ENCODE results near the gene APOL4.
"Not testable (repeated sequence)": the region's sequence is repeated elsewhere in the genome, so short reads cannot be mapped to it uniquely, and the experiment has no call there.

Gene APOL4

DNA sequence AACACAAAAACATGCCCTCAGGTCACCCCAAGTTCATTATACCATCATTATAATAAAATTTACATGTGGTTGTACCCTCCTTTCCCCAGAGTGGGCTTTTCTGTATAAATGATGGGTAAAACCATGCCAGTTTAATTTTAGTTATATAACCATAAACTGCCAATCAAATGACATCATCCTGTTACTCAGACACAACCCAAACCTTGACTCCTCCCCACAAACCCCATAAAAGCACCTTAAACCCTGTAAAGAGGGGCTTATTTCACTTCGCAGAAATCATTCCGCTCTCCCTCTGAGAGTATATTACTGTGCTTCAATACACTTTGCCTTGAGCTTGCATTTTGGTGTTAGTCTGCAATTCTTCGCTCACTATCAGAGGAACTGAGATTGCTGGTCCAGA, 35.5 kb downstream of the APOL4 start:
- DNase-seq (no peak), ATAC-seq (no peak)
- Mint-ChIP-seq H3K4me1 (peaks cover 59% of the 10 kb centered on the region), H3K4me3 (no peak overlapping the region), H3K27ac (no peak overlapping the region), H3K36me3 (ENCODE audit: low read depth) (peaks cover 5% of the 10 kb centered on the region), H3K9me3 (peaks cover 9% of the 10 kb centered on the region), H3K27me3 (no peaks in the 10 kb centered on the region)

GRCh38 chr22:36165141-36165540, 36.5 kb downstream of the APOL4 start:
- peaks cover 5% of the 10 kb centered on the region for H3K36me3 Mint-ChIP-seq (ENCODE audit: low read depth)
- peaks cover 9% of the 10 kb centered on the region for H3K9me3 Mint-ChIP-seq
- no peak overlapping the region for H3K4me3 Mint-ChIP-seq
- ATAC-seq: no peak
- no peaks in the 10 kb centered on the region for H3K27me3 Mint-ChIP-seq
- DNase-seq: no peak
- no peak overlapping the region for H3K27ac Mint-ChIP-seq
- peaks cover 69% of the 10 kb centered on the region for H3K4me1 Mint-ChIP-seq

DNA sequence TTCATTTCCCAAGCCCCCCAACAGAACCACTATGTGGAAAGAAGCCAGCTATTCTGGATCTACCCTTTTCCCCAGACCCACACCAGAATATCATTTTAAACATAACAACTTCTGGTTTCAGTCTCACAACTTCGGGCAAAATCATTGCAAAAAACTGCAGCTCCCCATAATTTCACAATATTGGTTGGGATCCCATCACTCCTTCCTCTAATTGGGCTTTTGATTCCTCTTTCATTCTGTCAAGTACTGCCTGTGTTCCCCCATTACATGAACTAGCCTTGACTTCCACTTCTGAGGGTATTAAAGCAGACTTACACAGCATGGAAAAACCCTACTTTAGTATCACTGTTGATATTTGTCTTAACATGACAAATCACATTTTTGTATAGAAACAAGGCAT, 37.0 kb downstream of the APOL4 start:
- no peak overlapping the region for H3K4me3 Mint-ChIP-seq
- no peak for DNase-seq
- H3K9me3 Mint-ChIP-seq: peaks cover 9% of the 10 kb centered on the region
- peaks cover 74% of the 10 kb centered on the region for H3K4me1 Mint-ChIP-seq
- H3K36me3 Mint-ChIP-seq (ENCODE audit: low read depth): peaks cover 5% of the 10 kb centered on the region
- H3K27me3 Mint-ChIP-seq: no peaks in the 10 kb centered on the region
- ATAC-seq: no peak
- H3K27ac Mint-ChIP-seq: no peak overlapping the region

DNA sequence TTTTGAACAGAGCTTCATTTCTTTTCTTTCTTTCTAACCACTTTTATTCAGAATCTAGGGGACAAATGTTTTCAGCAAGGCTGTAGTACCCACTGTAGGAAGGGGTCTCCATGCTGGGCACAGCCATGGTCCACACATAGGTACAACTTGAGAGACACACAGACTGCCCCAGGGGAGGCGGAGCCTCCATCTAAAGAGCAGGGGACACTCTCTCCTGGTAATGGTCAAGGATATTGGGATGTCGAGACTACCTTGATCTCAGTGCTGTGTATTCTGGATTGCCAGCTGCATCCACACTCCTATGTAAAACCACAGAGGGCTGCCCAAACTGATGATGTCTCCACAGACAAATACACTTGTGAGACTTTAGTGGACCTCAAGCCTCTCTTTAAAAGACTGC, 38.1 kb downstream of the APOL4 start:
- Mint-ChIP-seq H3K27ac (peak overlapping the region; percentile 46), H3K27me3 (no peaks in the 10 kb centered on the region), H3K36me3 (ENCODE audit: low read depth) (no peaks in the 10 kb centered on the region), H3K4me1 (peaks cover 85% of the 10 kb centered on the region), H3K4me3 (peak overlapping the region; percentile 16), H3K9me3 (peaks cover 1% of the 10 kb centered on the region)
- no peak for ATAC-seq
- DNase-seq: no peak

DNA sequence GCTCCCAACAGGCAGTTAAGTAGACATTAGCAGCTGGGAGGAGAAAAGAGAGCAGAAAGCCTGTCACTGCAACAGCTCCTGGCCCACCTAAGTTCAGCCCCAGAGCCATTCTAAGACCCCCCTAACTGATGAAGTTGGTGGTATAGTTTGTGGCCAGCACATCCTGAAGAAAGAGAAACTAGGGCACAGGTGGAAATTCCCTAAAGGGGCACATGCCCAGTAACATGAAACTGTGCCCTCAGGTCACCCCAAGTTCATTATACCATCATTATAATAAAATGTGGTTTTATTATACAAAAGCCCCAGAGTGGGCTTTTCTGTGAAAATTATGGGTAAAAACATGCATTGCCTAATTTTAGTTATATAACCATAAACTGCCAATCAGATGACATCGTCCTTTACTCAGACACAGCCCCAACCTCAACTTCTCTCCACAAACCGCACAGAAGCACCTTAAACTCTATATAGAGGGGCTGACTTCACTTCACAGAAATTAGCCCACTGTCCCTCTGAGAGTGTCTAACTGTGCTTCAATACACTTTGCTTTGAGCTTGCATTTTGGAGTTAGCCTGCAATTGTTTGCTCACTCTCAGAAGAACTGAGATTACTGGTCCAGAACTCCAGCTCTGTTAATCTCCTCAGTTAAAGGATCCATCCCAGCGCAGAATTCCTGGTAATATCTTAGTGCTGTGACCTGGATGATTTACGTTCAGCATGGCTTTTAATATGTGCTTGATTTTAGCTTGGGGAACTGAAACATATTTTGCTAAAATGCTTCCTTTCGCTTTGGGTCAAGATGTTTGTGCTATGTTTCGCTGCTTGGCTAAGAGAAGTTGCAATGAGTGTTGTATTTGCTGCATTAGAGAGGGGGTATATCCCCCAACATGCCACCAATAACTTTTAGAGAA, 39.2 kb downstream of the APOL4 start:
- H3K27me3 Mint-ChIP-seq: no peaks in the 10 kb centered on the region
- peaks cover 95% of the 10 kb centered on the region for H3K4me1 Mint-ChIP-seq
- peak overlapping the region; percentile 41 for H3K4me3 Mint-ChIP-seq
- H3K36me3 Mint-ChIP-seq (ENCODE audit: low read depth): no peaks in the 10 kb centered on the region
- H3K9me3 Mint-ChIP-seq: no peaks in the 10 kb centered on the region
- peak; percentile 67 for ATAC-seq
- H3K27ac Mint-ChIP-seq: peak overlapping the region; percentile 82
- peak; percentile 33 for DNase-seq

- peak overlapping the region; percentile 82 for H3K27ac Mint-ChIP-seq
- peak overlapping the region; percentile 41 for H3K4me3 Mint-ChIP-seq
- H3K9me3 Mint-ChIP-seq; H3K36me3 Mint-ChIP-seq (ENCODE audit: low read depth); H3K27me3 Mint-ChIP-seq: not testable (repeated sequence)
- peaks cover 96% of the 10 kb centered on the region for H3K4me1 Mint-ChIP-seq
- peak; percentile 2 for ATAC-seq
- DNase-seq: peak; percentile 20
These were observed 39.8 kb downstream of the APOL4 start for GRCh38 chr22:36161793-36162126.

DNA sequence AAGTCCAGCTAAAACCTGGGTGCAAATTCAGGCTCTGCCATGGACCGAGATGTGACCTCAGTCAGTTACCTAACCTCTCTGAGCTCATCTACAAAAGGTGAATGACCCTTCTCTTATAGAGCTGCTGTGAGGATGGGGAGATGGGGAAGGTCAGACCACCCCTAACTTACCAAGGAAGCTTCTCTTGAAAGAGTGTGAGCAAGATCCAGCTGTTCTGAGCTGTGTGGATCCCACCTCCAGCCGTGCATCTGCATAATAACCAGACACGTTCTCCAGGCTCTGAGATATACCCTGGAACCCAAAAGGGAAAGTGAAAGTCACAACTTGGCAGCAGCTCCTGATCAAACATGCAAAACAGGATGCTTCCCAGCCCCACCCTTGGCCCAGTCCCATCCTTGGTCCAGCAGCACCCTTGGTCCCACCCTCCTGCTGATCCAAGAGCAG, 41.1 kb downstream of the APOL4 start, which contains the start of gene APOL3:
Gene APOL3, minus strand, starts transcription at position 257 of the 444 bp plus-strand sequence. CDS start 11,700 bp downstream, outside the sequence.
- peak; percentile 60 for ATAC-seq
- H3K4me3 Mint-ChIP-seq: peak within 1 kb of the TSS; percentile 80
- H3K4me1 Mint-ChIP-seq: peaks cover 96% of the 10 kb centered on the region

DNA sequence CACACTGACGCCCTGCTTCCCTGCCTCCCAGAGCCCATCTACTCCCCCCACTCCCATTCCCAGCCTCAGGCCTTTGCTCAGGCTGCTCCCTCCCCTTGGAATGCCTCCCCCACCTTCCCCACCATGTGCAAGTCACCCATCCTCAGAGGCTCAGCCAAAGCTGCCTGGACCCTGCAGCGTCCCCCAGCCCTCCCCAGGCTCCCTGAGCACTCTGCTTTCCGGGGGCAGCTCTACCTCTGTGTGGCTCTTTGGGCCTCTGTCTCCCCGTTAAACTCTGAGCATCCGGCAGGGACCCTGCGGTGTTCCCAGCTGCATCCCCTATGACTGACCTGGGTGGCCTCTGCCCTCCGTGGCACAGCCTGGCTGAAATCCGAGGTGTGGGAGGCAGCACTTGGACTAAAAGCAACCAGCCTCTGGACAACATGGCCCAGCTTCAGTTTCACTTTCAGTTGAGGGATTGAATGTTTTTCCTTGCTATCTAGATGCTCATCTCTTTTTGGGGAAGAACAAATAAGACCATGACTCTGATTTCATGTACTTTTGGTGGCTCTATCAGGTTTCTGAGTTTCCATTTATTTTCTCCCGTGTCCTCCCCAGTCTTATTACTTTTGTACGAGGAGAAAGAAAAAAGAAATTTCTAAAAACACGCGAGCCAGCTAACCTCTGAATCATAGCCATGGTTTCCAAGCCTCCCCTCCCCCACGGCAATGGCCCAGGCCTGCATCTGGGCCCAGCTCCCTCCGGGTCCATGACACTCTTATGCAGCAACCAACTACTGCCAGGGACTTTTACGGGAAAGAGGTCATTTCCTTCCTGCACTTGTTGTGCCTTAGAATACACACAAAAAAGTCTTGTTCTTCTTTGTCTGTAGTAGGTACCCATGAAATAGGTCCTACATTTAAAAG, 44.8 kb downstream of the APOL4 start:
- H3K27ac Mint-ChIP-seq: peak overlapping the region; percentile 93
- DNase-seq: peak; percentile 84
- no peaks in the 10 kb centered on the region for H3K27me3 Mint-ChIP-seq
- H3K4me3 Mint-ChIP-seq: peak overlapping the region; percentile 80
- H3K9me3 Mint-ChIP-seq: no peaks in the 10 kb centered on the region
- peaks cover 94% of the 10 kb centered on the region for H3K4me1 Mint-ChIP-seq
- peaks cover 6% of the 10 kb centered on the region for H3K36me3 Mint-ChIP-seq (ENCODE audit: low read depth)
- ATAC-seq: peak; percentile 58

More for the DNA sequence above, 41.1 kb downstream of the APOL4 start, which contains the start of gene APOL3:
- H3K9me3 Mint-ChIP-seq: no peaks in the 10 kb centered on the region
- no peaks in the 10 kb centered on the region for H3K36me3 Mint-ChIP-seq (ENCODE audit: low read depth)
- H3K27me3 Mint-ChIP-seq: no peaks in the 10 kb centered on the region
- DNase-seq: peak; percentile 44
- H3K27ac Mint-ChIP-seq: peak within 1 kb of the TSS; percentile 82

DNA sequence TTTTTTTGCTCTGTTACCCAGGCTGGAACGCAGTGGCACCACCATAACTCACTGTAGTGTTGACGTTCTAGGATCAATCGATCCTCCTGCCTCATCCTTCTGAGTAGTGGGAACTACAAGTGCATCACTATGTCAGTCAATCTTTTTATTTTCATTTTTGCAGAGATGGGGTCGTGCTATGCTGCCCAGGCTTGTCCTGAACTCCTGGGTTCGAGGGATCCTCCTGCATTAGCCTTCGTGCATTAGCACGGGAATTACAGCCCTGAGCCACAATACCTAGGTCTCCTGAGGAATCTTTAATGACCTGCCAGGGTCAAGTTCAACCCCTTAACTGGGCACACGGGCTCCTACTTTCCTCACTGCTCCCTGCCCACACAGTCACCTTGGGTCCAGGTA, 45.5 kb downstream of the APOL4 start:
- H3K36me3 Mint-ChIP-seq (ENCODE audit: low read depth): peaks cover 6% of the 10 kb centered on the region
- H3K4me3 Mint-ChIP-seq: peak overlapping the region; percentile 80
- DNase-seq (no peak), ATAC-seq (no peak)
- H3K4me1 Mint-ChIP-seq: peaks cover 94% of the 10 kb centered on the region
- no peaks in the 10 kb centered on the region for H3K27me3 Mint-ChIP-seq
- peak overlapping the region; percentile 93 for H3K27ac Mint-ChIP-seq
- no peaks in the 10 kb centered on the region for H3K9me3 Mint-ChIP-seq

DNA sequence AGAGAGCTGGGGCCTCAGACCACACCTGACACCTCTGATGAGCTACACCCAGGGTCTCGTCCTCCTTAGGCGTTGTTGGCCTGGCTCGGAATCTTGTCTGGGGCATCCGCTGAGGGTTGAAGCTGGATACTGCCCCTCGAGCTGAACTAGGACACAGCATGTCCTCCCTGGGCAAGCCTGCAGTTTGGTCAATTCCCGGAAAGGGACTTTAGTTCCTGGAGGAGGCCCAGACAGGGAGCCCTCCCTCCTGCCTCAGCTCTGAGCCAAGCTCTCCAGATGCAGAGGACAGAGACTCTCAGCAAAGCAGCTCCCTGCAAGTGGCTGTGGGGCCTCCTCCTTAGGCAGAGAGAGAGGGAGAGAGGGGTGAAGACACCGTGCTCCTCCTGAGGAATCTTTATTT, 45.9 kb downstream of the APOL4 start:
- Mint-ChIP-seq H3K27ac (peak overlapping the region; percentile 93), H3K9me3 (no peaks in the 10 kb centered on the region), H3K4me1 (peaks cover 94% of the 10 kb centered on the region), H3K4me3 (peak overlapping the region; percentile 80), H3K27me3 (no peaks in the 10 kb centered on the region), H3K36me3 (ENCODE audit: low read depth) (peaks cover 6% of the 10 kb centered on the region)
- ATAC-seq (no peak), DNase-seq (no peak)

GRCh38 chr22:36154423-36154945, 47.1 kb downstream of the APOL4 start:
- Mint-ChIP-seq H3K27ac (peak overlapping the region; percentile 93), H3K4me3 (peak overlapping the region; percentile 36), H3K4me1 (peaks cover 90% of the 10 kb centered on the region), H3K9me3 (no peaks in the 10 kb centered on the region), H3K36me3 (ENCODE audit: low read depth) (peaks cover 8% of the 10 kb centered on the region), H3K27me3 (no peaks in the 10 kb centered on the region)
- ATAC-seq (peak; percentile 5), DNase-seq (no peak)

DNA sequence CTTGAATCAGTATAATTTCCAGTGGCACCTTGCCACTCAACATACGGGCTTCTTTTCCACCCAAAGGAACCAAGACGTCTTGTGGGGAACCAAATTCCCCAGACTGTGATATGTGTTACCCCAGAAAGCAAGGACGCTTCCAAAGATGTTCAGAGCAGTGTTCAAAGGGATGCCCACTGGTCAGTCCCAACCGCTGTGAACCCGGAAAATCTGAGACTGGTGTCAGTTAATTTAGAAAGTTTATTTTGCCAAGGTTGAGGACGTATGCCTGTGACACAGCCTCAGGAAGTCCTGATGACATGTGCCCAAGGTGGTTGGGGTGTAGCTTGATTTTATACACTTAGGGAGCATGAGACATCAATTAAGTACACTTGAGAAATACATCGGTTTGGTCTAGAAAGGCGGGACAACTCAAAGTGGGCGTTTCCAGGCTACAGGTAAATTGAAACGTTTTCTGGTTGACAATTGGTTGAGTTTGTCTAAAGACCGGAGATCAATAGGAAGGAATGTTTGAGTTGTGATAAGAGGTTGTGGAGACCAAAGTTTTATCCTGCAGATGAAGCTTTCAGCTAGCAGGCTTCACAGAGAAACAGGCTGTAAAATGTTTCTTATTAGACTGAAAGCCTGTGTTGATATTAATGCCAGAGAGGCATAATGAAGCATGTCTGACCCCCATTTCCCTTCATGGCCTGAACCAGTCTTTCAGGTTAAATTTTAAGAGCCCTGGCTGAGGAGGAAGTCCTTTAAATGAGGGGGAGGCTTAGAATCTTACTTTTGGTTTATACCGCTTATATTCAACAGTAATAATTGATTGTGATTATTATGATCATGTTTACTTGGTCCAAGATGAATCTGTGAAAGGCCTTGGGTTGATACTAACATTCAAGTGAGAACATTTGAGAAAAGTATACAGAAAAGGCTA, 47.8 kb downstream of the APOL4 start:
- H3K4me1 Mint-ChIP-seq: peaks cover 82% of the 10 kb centered on the region
- ATAC-seq: no peak
- no peak for DNase-seq
- peak overlapping the region; percentile 93 for H3K27ac Mint-ChIP-seq
- H3K36me3 Mint-ChIP-seq (ENCODE audit: low read depth): peaks cover 8% of the 10 kb centered on the region
- H3K27me3 Mint-ChIP-seq: no peaks in the 10 kb centered on the region
- peak overlapping the region; percentile 4 for H3K4me3 Mint-ChIP-seq
- no peaks in the 10 kb centered on the region for H3K9me3 Mint-ChIP-seq

GRCh38 chr22:36152821-36153220, 48.8 kb downstream of the APOL4 start:
- not testable (repeated sequence) for H3K27me3 Mint-ChIP-seq; H3K4me3 Mint-ChIP-seq; DNase-seq; ATAC-seq; H3K9me3 Mint-ChIP-seq; H3K36me3 Mint-ChIP-seq (ENCODE audit: low read depth)
- Mint-ChIP-seq H3K4me1 (peaks cover 77% of the 10 kb centered on the region), H3K27ac (peak overlapping the region; percentile 4)

Measured in activated naive CD8-positive, alpha-beta T cell treated with anti-CD3 and anti-CD28 coated beads, Interleukin-2, amount 50 U/mL, for 24 hours (primary cell).